ENCODE results near the gene ELP4.
"Not testable (repeated sequence)": the region's sequence is repeated elsewhere in the genome, so short reads cannot be mapped to it uniquely, and the experiment has no call there.

ELP4 gene

DNA sequence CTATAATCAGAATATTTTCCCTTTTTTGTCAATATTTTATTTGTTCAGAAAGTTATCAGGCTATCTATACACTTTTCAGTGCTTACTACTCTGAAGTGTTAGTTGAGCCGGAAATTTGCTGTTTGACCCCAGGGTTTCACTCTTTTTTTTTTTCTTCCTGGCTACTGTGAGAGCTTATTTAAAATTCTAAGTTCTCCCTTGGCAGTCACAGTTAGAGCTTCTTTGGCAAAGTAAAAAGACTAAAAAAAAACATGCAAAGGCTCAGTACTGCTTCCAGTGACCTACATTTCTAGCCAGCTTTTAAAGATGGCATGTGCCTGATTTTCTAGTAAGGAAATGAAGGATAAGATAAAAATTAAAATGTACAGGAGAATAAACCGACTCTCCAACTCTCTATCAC lies 48.4 kb downstream of the ELP4 start:
- no peaks in the 10 kb centered on the region for H3K27me3 ChIP-seq (ENCODE audit: control insufficient read depth in 1 of 2, insufficient read depth in 2 of 2, low read length in 2 of 2)
- H3K27ac ChIP-seq (ENCODE audit: low read depth, low read length), result no peak overlapping the region
- peaks cover 5% of the 10 kb centered on the region for H3K4me1 ChIP-seq (ENCODE audit: insufficient read depth, low read length)
- H3K36me3 ChIP-seq (ENCODE audit: insufficient read depth, low read length), result no peaks in the 10 kb centered on the region
- no peak overlapping the region for H3K9ac ChIP-seq (ENCODE audit: low read length)
- no peaks in the 10 kb centered on the region for H3K9me3 ChIP-seq (ENCODE audit: low read length)
- H3K4me3 ChIP-seq (ENCODE audit: low read depth in 1 of 2, low read length in 2 of 2), result no peak overlapping the region

- Histone ChIP-seq H3K27me3 (ENCODE audit: control insufficient read depth in 1 of 2, insufficient read depth in 2 of 2, low read length in 2 of 2) (no peaks in the 10 kb centered on the region), H3K36me3 (ENCODE audit: insufficient read depth, low read length) (no peaks in the 10 kb centered on the region), H3K4me3 (ENCODE audit: low read depth in 1 of 2, low read length in 2 of 2) (no peak overlapping the region), H3K4me1 (ENCODE audit: insufficient read depth, low read length) (peaks cover 5% of the 10 kb centered on the region), H3K9me3 (ENCODE audit: low read length) (no peaks in the 10 kb centered on the region), H3K27ac (ENCODE audit: low read depth, low read length) (no peak overlapping the region), H3K9ac (ENCODE audit: low read length) (no peak overlapping the region)
Observed at GRCh38 chr11:31560842-31561476, 51.4 kb downstream of the ELP4 start.

DNA sequence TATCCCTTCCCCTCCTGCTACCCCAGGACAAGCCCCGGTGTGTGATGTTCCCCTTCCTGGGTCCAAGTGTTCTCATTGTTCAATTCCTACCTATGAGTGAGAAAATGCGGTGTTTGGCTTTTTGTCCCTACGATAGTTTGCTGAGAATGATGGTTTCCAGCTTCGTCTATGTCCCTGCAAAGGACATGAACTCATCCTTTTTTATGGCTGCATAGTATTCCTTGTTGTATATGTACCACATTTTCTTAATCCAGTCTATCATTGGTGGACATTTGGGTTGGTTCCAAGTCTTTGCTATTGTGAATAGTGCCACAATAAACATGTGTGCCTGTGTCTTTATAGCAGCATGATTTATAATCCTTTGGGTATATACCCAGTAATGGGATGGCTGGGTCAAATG lies 55.0 kb downstream of the ELP4 start:
- H3K9me3 ChIP-seq (ENCODE audit: low read length); H3K27me3 ChIP-seq (ENCODE audit: control insufficient read depth in 1 of 2, insufficient read depth in 2 of 2, low read length in 2 of 2); H3K27ac ChIP-seq (ENCODE audit: low read depth, low read length); H3K9ac ChIP-seq (ENCODE audit: low read length); H3K36me3 ChIP-seq (ENCODE audit: insufficient read depth, low read length); H3K4me3 ChIP-seq (ENCODE audit: low read depth in 1 of 2, low read length in 2 of 2); H3K4me1 ChIP-seq (ENCODE audit: insufficient read depth, low read length): not testable (repeated sequence)

DNA sequence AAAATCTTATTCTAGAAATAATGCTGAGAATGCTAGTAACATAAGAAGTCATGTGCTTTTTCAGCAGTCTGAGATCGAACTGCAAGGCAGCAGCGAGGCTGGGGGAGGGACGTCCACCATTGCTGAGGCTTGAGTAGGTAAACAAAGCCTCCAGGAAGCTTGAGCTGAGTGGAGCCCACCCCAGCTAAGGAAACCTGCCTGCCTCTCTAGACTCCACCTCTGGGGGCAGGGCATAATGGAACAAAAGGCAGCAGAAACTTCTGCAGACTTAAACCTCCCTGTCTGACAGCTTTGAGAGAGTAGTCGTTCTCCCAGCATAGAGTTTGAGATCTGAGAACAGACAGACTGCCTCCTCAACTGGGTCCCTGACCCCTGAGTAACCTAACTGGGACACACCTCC lies 64.6 kb downstream of the ELP4 start:
- H3K4me3 ChIP-seq (ENCODE audit: low read depth in 1 of 2, low read length in 2 of 2); H3K9ac ChIP-seq (ENCODE audit: low read length); H3K27ac ChIP-seq (ENCODE audit: low read depth, low read length); H3K27me3 ChIP-seq (ENCODE audit: control insufficient read depth in 1 of 2, insufficient read depth in 2 of 2, low read length in 2 of 2); H3K36me3 ChIP-seq (ENCODE audit: insufficient read depth, low read length); H3K4me1 ChIP-seq (ENCODE audit: insufficient read depth, low read length); H3K9me3 ChIP-seq (ENCODE audit: low read length): not testable (repeated sequence)

DNA sequence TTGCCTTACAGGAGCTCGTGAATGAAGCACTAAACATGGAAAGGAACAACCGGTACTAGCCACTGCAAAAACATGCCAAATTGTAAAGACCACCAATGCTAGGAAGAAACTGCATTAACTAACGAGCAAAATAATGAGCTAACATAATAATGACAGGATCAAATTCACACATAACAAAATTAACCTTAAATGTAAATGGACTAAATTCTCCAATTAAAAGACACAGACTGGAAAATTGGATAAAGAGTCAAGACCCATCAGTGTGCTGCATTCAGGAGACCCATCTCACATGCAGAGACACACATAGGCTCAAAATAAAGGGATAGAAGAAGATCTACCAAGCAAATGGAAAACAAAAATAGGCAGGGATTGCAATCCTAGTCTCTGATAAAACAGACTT lies 66.2 kb downstream of the ELP4 start:
- not testable (repeated sequence) for H3K27ac ChIP-seq (ENCODE audit: low read depth, low read length); H3K27me3 ChIP-seq (ENCODE audit: control insufficient read depth in 1 of 2, insufficient read depth in 2 of 2, low read length in 2 of 2); H3K9ac ChIP-seq (ENCODE audit: low read length); H3K36me3 ChIP-seq (ENCODE audit: insufficient read depth, low read length); H3K9me3 ChIP-seq (ENCODE audit: low read length); H3K4me3 ChIP-seq (ENCODE audit: low read depth in 1 of 2, low read length in 2 of 2); H3K4me1 ChIP-seq (ENCODE audit: insufficient read depth, low read length)

DNA sequence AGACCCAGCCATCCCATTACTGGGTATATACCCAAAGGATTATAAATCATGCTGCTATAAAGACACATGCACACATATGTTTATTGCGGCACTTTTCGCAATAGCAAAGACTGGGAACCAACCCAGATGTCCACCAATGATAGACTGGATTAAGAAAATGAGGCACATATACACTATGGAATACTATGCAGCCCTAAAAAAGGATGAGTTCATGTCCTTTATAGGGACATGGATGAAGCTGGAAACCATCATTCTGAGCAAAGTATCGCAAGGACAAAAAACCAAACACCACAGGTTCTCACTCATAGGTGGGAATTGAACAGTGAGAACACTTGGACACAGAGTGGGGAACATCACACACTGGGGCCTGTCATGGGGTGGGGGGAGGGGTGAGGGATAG lies 69.8 kb downstream of the ELP4 start:
- H3K9ac ChIP-seq (ENCODE audit: low read length), result not testable (repeated sequence)

DNA sequence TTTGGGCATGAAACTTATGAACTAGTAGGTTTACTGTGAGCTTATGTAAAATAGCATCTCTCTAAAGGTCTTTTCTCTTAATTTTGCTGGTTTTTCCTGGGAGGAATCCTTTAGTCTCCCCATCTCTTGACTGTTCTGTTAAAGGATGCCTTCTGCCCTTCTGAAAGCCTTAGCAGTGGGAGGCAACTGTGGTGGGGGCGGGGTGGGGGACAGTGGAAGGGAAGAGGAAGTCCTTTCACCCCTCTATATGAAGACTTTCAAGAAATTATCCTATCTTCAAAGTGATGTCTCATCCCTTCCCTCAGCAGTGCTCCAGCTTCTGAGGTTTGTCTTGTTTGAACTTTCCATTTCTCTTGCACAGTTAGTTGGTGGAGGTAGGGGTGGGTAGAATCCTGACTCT lies 73.1 kb downstream of the ELP4 start:
- H3K36me3 ChIP-seq (ENCODE audit: insufficient read depth, low read length), result no peaks in the 10 kb centered on the region
- no peak overlapping the region for H3K9ac ChIP-seq (ENCODE audit: low read length)
- no peak overlapping the region for H3K4me3 ChIP-seq (ENCODE audit: low read depth in 1 of 2, low read length in 2 of 2)
- H3K27ac ChIP-seq (ENCODE audit: low read depth, low read length), result no peak overlapping the region
- no peaks in the 10 kb centered on the region for H3K27me3 ChIP-seq (ENCODE audit: control insufficient read depth in 1 of 2, insufficient read depth in 2 of 2, low read length in 2 of 2)
- H3K9me3 ChIP-seq (ENCODE audit: low read length), result no peaks in the 10 kb centered on the region
- no peaks in the 10 kb centered on the region for H3K4me1 ChIP-seq (ENCODE audit: insufficient read depth, low read length)

More for the DNA sequence above, 69.8 kb downstream of the ELP4 start:
- H3K9me3 ChIP-seq (ENCODE audit: low read length); H3K4me1 ChIP-seq (ENCODE audit: insufficient read depth, low read length); H3K36me3 ChIP-seq (ENCODE audit: insufficient read depth, low read length); H3K4me3 ChIP-seq (ENCODE audit: low read depth in 1 of 2, low read length in 2 of 2); H3K27ac ChIP-seq (ENCODE audit: low read depth, low read length); H3K27me3 ChIP-seq (ENCODE audit: control insufficient read depth in 1 of 2, insufficient read depth in 2 of 2, low read length in 2 of 2): not testable (repeated sequence)

DNA sequence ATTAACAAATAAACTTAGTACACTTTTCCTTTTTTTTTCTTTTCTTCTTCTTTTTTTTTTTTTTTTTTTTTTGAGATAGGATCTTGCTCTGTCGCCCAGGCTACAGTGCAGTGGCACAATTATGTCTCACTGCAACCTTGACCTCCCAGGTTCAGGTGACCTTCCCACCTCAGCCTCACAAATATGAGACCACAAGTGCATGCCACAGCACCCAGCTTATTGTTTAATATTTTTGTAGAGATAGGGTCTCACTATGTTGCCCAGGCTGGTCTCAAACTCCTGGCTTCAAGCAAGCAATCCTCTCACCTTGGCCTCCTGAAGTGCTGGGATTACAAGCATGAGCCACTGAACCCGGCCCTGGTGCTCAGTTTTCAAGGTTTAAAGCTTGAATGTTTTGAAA lies 88.9 kb downstream of the ELP4 start:
- Histone ChIP-seq H3K27me3 (ENCODE audit: control insufficient read depth in 1 of 2, insufficient read depth in 2 of 2, low read length in 2 of 2) (no peaks in the 10 kb centered on the region), H3K36me3 (ENCODE audit: insufficient read depth, low read length) (no peaks in the 10 kb centered on the region), H3K9ac (ENCODE audit: low read length) (no peak overlapping the region), H3K9me3 (ENCODE audit: low read length) (no peaks in the 10 kb centered on the region), H3K27ac (ENCODE audit: low read depth, low read length) (no peak overlapping the region), H3K4me3 (ENCODE audit: low read depth in 1 of 2, low read length in 2 of 2) (no peak overlapping the region), H3K4me1 (ENCODE audit: insufficient read depth, low read length) (no peaks in the 10 kb centered on the region)

- Histone ChIP-seq H3K4me1 (ENCODE audit: insufficient read depth, low read length) (no peaks in the 10 kb centered on the region), H3K9me3 (ENCODE audit: low read length) (no peaks in the 10 kb centered on the region), H3K27ac (ENCODE audit: low read depth, low read length) (no peak overlapping the region), H3K36me3 (ENCODE audit: insufficient read depth, low read length) (no peaks in the 10 kb centered on the region), H3K9ac (ENCODE audit: low read length) (no peak overlapping the region), H3K27me3 (ENCODE audit: control insufficient read depth in 1 of 2, insufficient read depth in 2 of 2, low read length in 2 of 2) (no peaks in the 10 kb centered on the region), H3K4me3 (ENCODE audit: low read depth in 1 of 2, low read length in 2 of 2) (no peak overlapping the region)
Observed at GRCh38 chr11:31601635-31602282, 92.2 kb downstream of the ELP4 start.

- Histone ChIP-seq H3K9ac (ENCODE audit: low read length) (no peak overlapping the region), H3K36me3 (ENCODE audit: insufficient read depth, low read length) (no peaks in the 10 kb centered on the region), H3K27ac (ENCODE audit: low read depth, low read length) (no peak overlapping the region), H3K4me3 (ENCODE audit: low read depth in 1 of 2, low read length in 2 of 2) (no peak overlapping the region), H3K4me1 (ENCODE audit: insufficient read depth, low read length) (no peaks in the 10 kb centered on the region), H3K27me3 (ENCODE audit: control insufficient read depth in 1 of 2, insufficient read depth in 2 of 2, low read length in 2 of 2) (no peaks in the 10 kb centered on the region), H3K9me3 (ENCODE audit: low read length) (no peaks in the 10 kb centered on the region)
Observed at GRCh38 chr11:31606893-31607292, 97.3 kb downstream of the ELP4 start.

GRCh38 chr11:31607914-31608313 lies 98.3 kb downstream of the ELP4 start:
- Histone ChIP-seq H3K4me3 (ENCODE audit: low read depth in 1 of 2, low read length in 2 of 2) (no peak overlapping the region), H3K36me3 (ENCODE audit: insufficient read depth, low read length) (no peaks in the 10 kb centered on the region), H3K27ac (ENCODE audit: low read depth, low read length) (no peak overlapping the region), H3K27me3 (ENCODE audit: control insufficient read depth in 1 of 2, insufficient read depth in 2 of 2, low read length in 2 of 2) (no peaks in the 10 kb centered on the region), H3K9me3 (ENCODE audit: low read length) (no peaks in the 10 kb centered on the region), H3K4me1 (ENCODE audit: insufficient read depth, low read length) (no peaks in the 10 kb centered on the region), H3K9ac (ENCODE audit: low read length) (no peak overlapping the region)

GRCh38 chr11:31608995-31609394 lies 99.4 kb downstream of the ELP4 start:
- Histone ChIP-seq H3K4me3 (ENCODE audit: low read depth in 1 of 2, low read length in 2 of 2) (no peak overlapping the region), H3K27ac (ENCODE audit: low read depth, low read length) (no peak overlapping the region), H3K9me3 (ENCODE audit: low read length) (no peaks in the 10 kb centered on the region)

More at GRCh38 chr11:31608995-31609394, 99.4 kb downstream of the ELP4 start:
- no peaks in the 10 kb centered on the region for H3K27me3 ChIP-seq (ENCODE audit: control insufficient read depth in 1 of 2, insufficient read depth in 2 of 2, low read length in 2 of 2)
- H3K36me3 ChIP-seq (ENCODE audit: insufficient read depth, low read length), result no peaks in the 10 kb centered on the region
- no peak overlapping the region for H3K9ac ChIP-seq (ENCODE audit: low read length)
- H3K4me1 ChIP-seq (ENCODE audit: insufficient read depth, low read length), result no peaks in the 10 kb centered on the region
